ENCODE measurements around the gene SLC6A12.
"Not testable (repeated sequence)": the region's sequence is repeated elsewhere in the genome, so short reads cannot be mapped to it uniquely, and the experiment has no call there.

The SLC6A12 gene

DNA sequence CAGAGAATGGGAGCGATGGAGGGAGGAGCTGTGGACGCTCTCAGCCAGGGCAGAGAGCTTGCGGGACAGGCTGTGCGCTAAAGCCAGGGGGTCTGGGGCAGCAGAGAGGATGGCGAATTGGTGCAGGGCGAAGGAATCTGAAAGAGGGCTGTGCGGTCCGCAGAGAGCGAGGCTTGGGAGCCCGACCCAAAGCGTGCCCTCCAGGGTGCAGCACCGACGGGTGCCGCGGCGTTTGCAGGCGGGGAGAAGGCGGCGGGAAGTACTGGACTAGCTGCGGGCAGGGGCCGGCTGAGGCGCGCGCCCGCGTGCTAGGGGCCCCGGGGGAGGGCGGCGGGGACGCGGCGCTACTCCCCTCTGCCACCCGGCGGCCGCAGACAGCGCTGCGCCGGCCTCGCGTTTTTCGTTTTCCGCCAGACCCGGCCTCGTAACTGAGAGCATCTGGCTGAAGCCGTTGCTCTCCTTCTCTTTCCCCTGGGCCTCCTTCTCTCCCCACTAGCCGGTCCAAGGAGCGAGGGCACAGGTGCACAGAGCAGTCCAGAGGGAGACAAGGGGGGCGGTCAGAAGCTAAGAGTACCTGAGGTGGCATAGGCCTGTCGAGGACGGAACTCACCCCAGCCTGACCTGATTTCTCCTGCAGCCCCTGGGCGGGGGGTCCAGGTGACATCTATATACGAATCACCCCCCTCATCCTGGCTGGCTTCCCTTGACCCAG lies 24.9 kb downstream of the SLC6A12 start:
- TF ChIP-seq, protein P1, sequence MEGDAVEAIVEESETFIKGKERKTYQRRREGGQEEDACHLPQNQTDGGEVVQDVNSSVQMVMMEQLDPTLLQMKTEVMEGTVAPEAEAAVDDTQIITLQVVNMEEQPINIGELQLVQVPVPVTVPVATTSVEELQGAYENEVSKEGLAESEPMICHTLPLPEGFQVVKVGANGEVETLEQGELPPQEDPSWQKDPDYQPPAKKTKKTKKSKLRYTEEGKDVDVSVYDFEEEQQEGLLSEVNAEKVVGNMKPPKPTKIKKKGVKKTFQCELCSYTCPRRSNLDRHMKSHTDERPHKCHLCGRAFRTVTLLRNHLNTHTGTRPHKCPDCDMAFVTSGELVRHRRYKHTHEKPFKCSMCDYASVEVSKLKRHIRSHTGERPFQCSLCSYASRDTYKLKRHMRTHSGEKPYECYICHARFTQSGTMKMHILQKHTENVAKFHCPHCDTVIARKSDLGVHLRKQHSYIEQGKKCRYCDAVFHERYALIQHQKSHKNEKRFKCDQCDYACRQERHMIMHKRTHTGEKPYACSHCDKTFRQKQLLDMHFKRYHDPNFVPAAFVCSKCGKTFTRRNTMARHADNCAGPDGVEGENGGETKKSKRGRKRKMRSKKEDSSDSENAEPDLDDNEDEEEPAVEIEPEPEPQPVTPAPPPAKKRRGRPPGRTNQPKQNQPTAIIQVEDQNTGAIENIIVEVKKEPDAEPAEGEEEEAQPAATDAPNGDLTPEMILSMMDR (conservative IDR thresholded peaks at IDR 0.05; ENCODE audit: low read depth, low read length), result peak; percentile 53
- Histone ChIP-seq H3K9ac (no peak overlapping the region), H3K36me3 (ENCODE audit: insufficient read depth) (no peaks in the 10 kb centered on the region), H3K4me1 (ENCODE audit: low read depth, poor library complexity, severe bottlenecking) (no peaks in the 10 kb centered on the region), H3K4me3 (IDR thresholded peaks at IDR 0.05; ENCODE audit: insufficient read depth, low read depth, low read length) (no peak overlapping the region), H4K20me1 (ENCODE audit: insufficient read depth) (no peaks in the 10 kb centered on the region), H3K27me3 (ENCODE audit: insufficient read depth, low read depth) (peaks cover 14% of the 10 kb centered on the region; the same call in 1 of the 2 replicates), H3K4me2 (peak overlapping the region; percentile 54), H3K27ac (no peak overlapping the region), H3K79me2 (ENCODE audit: insufficient read depth, low read depth) (no peaks in the 10 kb centered on the region), H2AFZ (ENCODE audit: low read depth) (peak overlapping the region; percentile 93)

DNA sequence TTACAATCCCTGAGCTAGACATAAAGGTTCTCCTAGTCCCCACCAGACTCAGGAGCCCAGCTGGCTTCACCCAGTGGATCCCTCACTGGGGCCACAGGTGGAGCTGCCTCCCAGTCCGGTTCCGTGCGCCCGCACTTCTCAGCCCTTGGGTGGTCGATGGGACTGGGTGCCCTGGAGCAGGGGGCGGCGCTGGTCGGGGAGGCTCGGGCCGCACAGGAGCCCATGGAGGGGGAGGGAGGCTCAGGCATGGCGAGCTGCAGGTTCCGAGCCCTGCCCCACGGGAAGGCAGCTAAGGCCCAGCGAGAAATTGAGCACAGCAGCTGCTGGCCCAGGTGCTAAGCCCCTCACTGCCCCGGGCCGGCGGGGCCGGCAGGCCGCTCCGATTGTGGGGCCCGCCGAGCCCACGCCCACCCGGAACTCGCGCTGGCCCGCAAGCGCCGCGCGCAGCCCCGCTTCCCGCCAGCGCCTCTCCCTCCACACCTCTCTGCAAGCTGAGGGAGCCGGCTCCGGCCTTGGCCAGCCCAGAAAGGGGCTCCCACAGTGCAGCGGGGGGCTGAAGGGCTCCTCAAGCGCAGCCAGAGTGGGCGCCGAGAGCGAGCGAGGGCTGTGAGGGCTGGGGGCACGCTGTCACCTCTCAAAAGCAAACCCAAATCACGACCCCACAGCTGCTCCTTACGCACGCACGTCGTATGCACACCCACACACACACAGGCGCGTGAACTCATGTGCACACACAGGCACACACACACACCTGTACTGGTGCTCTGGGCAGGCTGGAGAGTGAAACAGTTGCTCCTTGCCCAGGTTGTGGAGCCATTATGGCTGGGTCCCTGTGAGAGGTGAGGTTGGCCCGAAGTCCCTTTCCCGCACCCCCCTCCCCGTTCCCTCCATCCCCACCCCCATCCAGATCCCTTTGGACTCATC lies 25.7 kb downstream of the SLC6A12 start:
- not testable (repeated sequence) for H3K9ac ChIP-seq; H3K4me3 ChIP-seq (IDR thresholded peaks at IDR 0.05; ENCODE audit: insufficient read depth, low read depth, low read length); H3K36me3 ChIP-seq (ENCODE audit: insufficient read depth); H3K4me1 ChIP-seq (ENCODE audit: low read depth, poor library complexity, severe bottlenecking); H3K27ac ChIP-seq; H4K20me1 ChIP-seq (ENCODE audit: insufficient read depth); H3K79me2 ChIP-seq (ENCODE audit: insufficient read depth, low read depth)
- Histone ChIP-seq H3K27me3 (ENCODE audit: insufficient read depth, low read depth) (peaks cover 14% of the 10 kb centered on the region; the same call in 1 of the 2 replicates), H3K4me2 (peak overlapping the region; percentile 54), H2AFZ (ENCODE audit: low read depth) (peak overlapping the region; percentile 93)

DNA sequence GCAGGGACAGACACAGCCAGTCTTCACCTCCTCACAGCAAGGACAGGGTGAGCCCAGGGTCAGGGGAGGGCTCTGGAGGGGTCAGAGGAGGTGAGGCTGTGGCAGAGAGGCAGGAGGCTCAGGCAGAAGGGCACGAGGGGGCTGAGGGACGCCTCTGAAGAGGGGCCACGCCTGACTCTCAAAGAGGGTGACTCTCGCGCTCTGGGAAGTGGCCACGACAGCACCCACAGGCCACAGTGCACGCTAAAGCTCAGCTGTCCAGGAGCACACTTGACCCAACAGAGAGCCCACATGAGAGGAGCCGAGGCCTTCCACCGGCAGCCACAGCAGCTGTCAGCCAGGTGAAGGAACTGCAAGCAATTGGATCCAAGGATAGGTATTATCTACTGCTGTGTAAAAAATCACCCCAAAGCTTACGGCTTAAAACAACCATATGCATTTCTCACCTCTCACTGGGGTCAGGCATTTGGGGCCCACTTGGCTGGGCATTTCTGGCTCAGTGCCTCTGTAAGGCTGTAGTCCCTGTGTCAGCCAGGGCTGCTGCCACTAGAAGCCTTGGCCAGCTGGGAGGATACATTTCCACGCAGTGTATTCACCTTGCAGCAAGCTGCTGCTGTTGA lies 27.8 kb downstream of the SLC6A12 start:
- H3K4me3 ChIP-seq (IDR thresholded peaks at IDR 0.05; ENCODE audit: insufficient read depth, low read depth, low read length), result no peak overlapping the region
- H3K9ac ChIP-seq, result no peak overlapping the region
- H3K27me3 ChIP-seq (ENCODE audit: insufficient read depth, low read depth), result peaks cover 5% of the 10 kb centered on the region; the same call in 1 of the 2 replicates
- TF ChIP-seq, protein P1 (conservative IDR thresholded peaks at IDR 0.05; ENCODE audit: low read depth, low read length), result no peak
- H3K4me2 ChIP-seq, result no peak overlapping the region
- no peaks in the 10 kb centered on the region for H3K79me2 ChIP-seq (ENCODE audit: insufficient read depth, low read depth)
- H3K27ac ChIP-seq, result no peak overlapping the region
- no peaks in the 10 kb centered on the region for H3K4me1 ChIP-seq (ENCODE audit: low read depth, poor library complexity, severe bottlenecking)
- H4K20me1 ChIP-seq (ENCODE audit: insufficient read depth), result no peaks in the 10 kb centered on the region
- no peak overlapping the region for H2AFZ ChIP-seq (ENCODE audit: low read depth)
- no peaks in the 10 kb centered on the region for H3K36me3 ChIP-seq (ENCODE audit: insufficient read depth)

DNA sequence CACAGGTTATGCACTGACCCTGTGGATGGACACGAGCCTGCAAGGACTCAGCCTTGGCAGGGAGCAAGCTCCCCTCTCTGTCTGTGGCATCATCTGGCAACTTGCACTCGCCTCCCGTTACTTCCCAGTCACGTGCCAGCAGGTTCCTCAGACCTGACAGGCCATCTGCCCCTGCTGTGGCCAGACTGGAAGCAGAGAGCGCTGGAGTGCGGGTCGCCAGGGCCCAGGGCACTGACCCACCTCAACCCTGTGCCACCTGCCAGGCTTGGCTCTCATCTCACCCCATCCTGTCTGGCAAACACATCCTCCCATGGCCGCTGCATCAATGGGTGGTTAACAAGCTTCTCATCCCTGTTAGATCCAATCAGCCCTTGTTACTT lies 28.4 kb downstream of the SLC6A12 start:
- TF ChIP-seq, protein P1 (conservative IDR thresholded peaks at IDR 0.05; ENCODE audit: low read depth, low read length), result no peak
- no peak overlapping the region for H3K4me3 ChIP-seq (IDR thresholded peaks at IDR 0.05; ENCODE audit: insufficient read depth, low read depth, low read length)
- no peak overlapping the region for H3K27ac ChIP-seq

More for the DNA sequence above, 28.4 kb downstream of the SLC6A12 start:
- H2AFZ ChIP-seq (ENCODE audit: low read depth), result no peak overlapping the region
- H4K20me1 ChIP-seq (ENCODE audit: insufficient read depth), result no peaks in the 10 kb centered on the region
- no peaks in the 10 kb centered on the region for H3K36me3 ChIP-seq (ENCODE audit: insufficient read depth)
- no peaks in the 10 kb centered on the region for H3K79me2 ChIP-seq (ENCODE audit: insufficient read depth, low read depth)
- H3K9ac ChIP-seq, result no peak overlapping the region
- H3K27me3 ChIP-seq (ENCODE audit: insufficient read depth, low read depth), result peaks cover 5% of the 10 kb centered on the region; the same call in 1 of the 2 replicates
- no peaks in the 10 kb centered on the region for H3K4me1 ChIP-seq (ENCODE audit: low read depth, poor library complexity, severe bottlenecking)
- no peak overlapping the region for H3K4me2 ChIP-seq

All from KMS-11 (cell line).